HEK293T (cell line): ENCODE results near the gene GORASP2.

Source experiments
- CTCF ChIA-PET: fragments of 350-600 bp; formaldehyde crosslinking; extraction: SDS; loops from one replicate; lab custom pipeline; 2021; ENCODE audit warnings: antibody characterized with exemption, inconsistent platforms; lab: Yijun Ruan, JAX
- POLR2A ChIA-PET: fragments of 350-600 bp; formaldehyde crosslinking; extraction: SDS; loops from one replicate; lab custom pipeline; 2020; ENCODE audit warnings: antibody characterized with exemption, inconsistent platforms; lab: Yijun Ruan, JAX
- DNase-seq: peaks from one replicate; pipeline ENCODE4 v3.0.0; 2012; ENCODE audit warnings: mixed read lengths; ENCODE audit errors: extremely low spot score
- ARNT ChIP-seq: fragments of 450-650 bp; IDR thresholded peaks from 2 replicates; pipeline ENCODE4 v1.6.1; 2017; ENCODE audit warnings: mild to moderate bottlenecking
- BHLHE40 ChIP-seq: fragments of 450-650 bp; IDR thresholded peaks from 2 replicates; pipeline ENCODE4 v1.6.1; 2016; ENCODE audit warnings: mild to moderate bottlenecking, moderate library complexity, borderline replicate concordance
- CTBP1 ChIP-seq: fragments of 450-650 bp; IDR thresholded peaks from 2 replicates; pipeline ENCODE4 v1.6.1; 2016; ENCODE audit warnings: borderline replicate concordance
- ELF4 ChIP-seq: fragments of 450-650 bp; IDR thresholded peaks from 2 replicates; pipeline ENCODE4 v1.6.1; 2017; ENCODE audit warnings: antibody characterized with exemption
- FOXA1 ChIP-seq: fragments of 450-650 bp; IDR thresholded peaks from 2 replicates; pipeline ENCODE4 v1.6.1; 2016; ENCODE audit warnings: mild to moderate bottlenecking
- FOXK2 ChIP-seq: fragments of 450-650 bp; IDR thresholded peaks from 2 replicates; pipeline ENCODE4 v1.6.1; 2016; ENCODE audit warnings: mild to moderate bottlenecking
- FOXM1 ChIP-seq: fragments of 450-650 bp; IDR thresholded peaks from 2 replicates; pipeline ENCODE4 v1.6.1; 2017; ENCODE audit warnings: mild to moderate bottlenecking, borderline replicate concordance
- HDGF ChIP-seq: fragments of 450-650 bp; IDR thresholded peaks from 2 replicates; pipeline ENCODE4 v1.6.1; 2017; ENCODE audit warnings: antibody characterized with exemption, borderline replicate concordance
- L3MBTL2 ChIP-seq: fragments of 450-650 bp; conservative IDR thresholded peaks from 2 replicates; pipeline ENCODE4 v1.6.1; 2016; ENCODE audit warnings: mild to moderate bottlenecking
- LEF1 ChIP-seq: fragments of 450-650 bp; IDR thresholded peaks from 2 replicates; pipeline ENCODE4 v1.6.1; 2017; ENCODE audit warnings: mild to moderate bottlenecking, borderline replicate concordance
- NFRKB ChIP-seq: fragments of 450-650 bp; IDR thresholded peaks from 2 replicates; pipeline ENCODE4 v1.6.1; 2016; ENCODE audit warnings: mild to moderate bottlenecking, moderate library complexity
- SP1 ChIP-seq: fragments of 450-650 bp; IDR thresholded peaks from 2 replicates; pipeline ENCODE4 v1.6.1; 2017
- SUZ12 ChIP-seq: fragments of 450-650 bp; IDR thresholded peaks from 2 replicates; pipeline ENCODE4 v1.6.1; 2016; ENCODE audit warnings: mild to moderate bottlenecking
- TARDBP ChIP-seq: fragments of 450-650 bp; IDR thresholded peaks from 2 replicates; pipeline ENCODE4 v1.6.1; 2016
- ZNF384 ChIP-seq: fragments of 450-650 bp; IDR thresholded peaks from 2 replicates; pipeline ENCODE4 v1.6.1; 2016
- TF ChIP-seq, protein P1 (sequence below): fragments of 450-650 bp; IDR thresholded peaks from 2 replicates; pipeline ENCODE4 v1.6.1; 2016

The GORASP2 gene

DNA sequence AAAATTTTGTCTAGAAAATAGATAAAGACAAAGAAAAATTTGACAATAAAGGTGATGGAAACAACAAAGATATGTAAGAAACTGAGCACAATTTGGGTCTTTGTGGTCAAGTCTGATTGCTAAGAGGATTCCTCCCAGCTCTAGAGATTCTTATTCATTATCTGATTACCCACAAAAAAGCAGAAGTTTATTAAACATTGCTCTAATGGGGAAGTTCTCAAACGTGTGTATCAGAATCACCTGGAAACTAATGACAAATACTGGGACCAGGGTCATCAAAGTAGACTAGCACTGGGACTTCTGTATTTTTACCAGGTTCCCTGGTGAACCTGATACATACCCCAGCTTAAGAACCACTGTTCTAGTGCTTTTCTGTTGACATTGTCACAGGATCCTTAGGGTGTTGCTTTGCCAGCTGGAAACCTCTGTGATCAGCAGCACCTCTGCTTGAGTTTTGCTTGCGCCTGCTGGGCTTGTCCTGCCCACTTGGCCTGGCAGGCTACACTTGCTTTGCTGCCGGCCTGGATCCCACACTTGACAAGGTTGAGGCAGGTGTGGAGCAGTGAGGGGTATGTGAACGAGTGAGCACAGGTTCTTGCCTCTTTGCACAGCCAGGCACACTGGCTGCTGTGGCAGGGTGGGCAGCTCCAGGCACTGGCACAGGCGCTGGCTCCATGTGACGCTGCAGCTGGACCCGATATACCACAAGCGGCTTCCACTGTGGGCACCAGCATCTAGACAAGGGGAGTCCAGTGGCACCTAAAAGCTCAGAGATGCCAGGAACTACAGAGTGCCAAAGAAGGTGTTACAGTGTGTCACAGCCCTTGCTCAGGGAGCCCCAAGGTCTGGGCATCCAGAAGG lies 6.2 kb upstream of the GORASP2 start:
- ChIA-PET POLR2A (no interaction called here), CTCF (interaction anchor here (0.7 kb wide), 1 partner anchor 308 kb away, joined by 3 read pairs; no protein-coding TSS in a partner anchor)
- no peak for TF ChIP-seq FOXK2
- no peak for TF ChIP-seq HDGF
- TF ChIP-seq SUZ12 = no peak
- TF ChIP-seq, protein P1, sequence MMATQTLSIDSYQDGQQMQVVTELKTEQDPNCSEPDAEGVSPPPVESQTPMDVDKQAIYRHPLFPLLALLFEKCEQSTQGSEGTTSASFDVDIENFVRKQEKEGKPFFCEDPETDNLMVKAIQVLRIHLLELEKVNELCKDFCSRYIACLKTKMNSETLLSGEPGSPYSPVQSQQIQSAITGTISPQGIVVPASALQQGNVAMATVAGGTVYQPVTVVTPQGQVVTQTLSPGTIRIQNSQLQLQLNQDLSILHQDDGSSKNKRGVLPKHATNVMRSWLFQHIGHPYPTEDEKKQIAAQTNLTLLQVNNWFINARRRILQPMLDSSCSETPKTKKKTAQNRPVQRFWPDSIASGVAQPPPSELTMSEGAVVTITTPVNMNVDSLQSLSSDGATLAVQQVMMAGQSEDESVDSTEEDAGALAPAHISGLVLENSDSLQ = no peak
- no peak for TF ChIP-seq CTBP1
- TF ChIP-seq ZNF384 = no peak
- no peak for TF ChIP-seq ARNT
- TF ChIP-seq LEF1 = no peak
- no peak for TF ChIP-seq TARDBP
- TF ChIP-seq SP1 = no peak
- no peak for TF ChIP-seq FOXA1
- no peak for TF ChIP-seq NFRKB
- TF ChIP-seq L3MBTL2 = no peak

DNA sequence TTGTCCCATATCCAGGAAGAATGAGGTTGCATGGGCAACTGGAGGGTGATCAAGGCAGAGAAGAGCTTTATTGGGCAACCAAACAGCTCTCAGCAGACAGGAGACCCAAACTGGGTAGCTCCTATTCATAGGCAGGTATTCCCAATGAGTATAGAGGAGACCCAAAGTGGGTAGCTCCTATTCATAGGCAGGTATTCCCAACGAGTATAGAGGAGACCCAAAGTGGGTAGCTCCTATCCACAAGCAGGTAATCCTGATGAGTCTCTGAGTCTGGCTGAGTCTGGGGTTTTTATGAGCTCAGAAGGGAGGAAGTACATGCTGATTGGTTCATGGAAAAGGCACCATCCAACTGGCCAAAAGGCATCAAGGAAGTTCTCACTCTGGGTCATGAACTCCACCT lies 5.3 kb upstream of the GORASP2 start:
- DNase-seq = no peak
- CTCF ChIA-PET = no interaction called here
- POLR2A ChIA-PET = no interaction called here
- TF ChIP-seq, protein P1 = no peak
- TF ChIP-seq FOXA1 (no peak), BHLHE40 (no peak), FOXK2 (no peak), HDGF (no peak)

More for the DNA sequence above, 6.2 kb upstream of the GORASP2 start:
- no peak for DNase-seq

DNA sequence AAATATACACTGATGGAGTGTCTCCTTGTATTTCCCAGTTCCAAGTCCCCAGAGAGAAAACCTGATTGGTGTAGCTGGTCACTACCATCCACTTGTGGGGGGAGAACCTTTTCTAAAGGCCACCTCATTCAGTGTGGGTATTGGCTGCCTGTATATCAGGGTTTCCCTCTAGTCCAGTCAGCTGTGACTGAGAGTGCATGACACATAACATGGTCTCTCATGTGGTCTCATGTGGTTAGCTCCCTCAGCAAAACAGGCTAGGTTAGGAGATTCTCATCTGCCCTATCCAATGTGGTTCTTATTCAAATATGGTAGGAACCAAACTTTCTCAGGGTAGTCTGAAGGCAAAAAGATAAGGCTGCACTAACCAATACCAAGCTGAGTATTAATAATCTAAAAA lies 4.1 kb upstream of the GORASP2 start:
- ChIA-PET CTCF (no interaction called here), POLR2A (no interaction called here)
- no peak for DNase-seq
- TF ChIP-seq L3MBTL2 (no peak), ARNT (no peak), TARDBP (no peak), SUZ12 (no peak), ELF4 (no peak), BHLHE40 (no peak), CTBP1 (no peak), HDGF (no peak), SP1 (no peak)
- TF ChIP-seq, protein P1 = no peak

DNA sequence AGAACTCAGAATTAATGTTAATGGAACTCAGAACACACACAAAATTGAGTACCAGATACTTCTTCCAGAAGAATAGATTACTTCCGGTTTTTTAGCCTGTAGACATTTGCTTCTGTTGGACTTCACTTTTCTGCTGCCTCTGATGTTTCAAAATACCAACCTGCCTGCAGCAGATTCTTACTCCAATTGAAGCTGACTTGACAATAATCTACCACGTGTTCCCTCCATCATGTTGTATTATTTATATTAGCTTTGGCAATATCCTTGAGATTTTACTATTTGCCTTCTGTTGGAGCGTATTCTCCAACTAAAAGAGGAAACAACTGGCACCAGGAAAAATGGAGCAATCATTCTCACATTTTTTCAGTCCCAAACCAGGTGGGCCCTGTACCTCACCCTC lies 3.1 kb upstream of the GORASP2 start:
- no peak for DNase-seq
- CTCF ChIA-PET = no interaction called here
- TF ChIP-seq ARNT = no peak
- no peak for TF ChIP-seq LEF1
- TF ChIP-seq SUZ12 = no peak
- no peak for TF ChIP-seq ELF4
- TF ChIP-seq FOXM1 = no peak
- no peak for TF ChIP-seq NFRKB
- TF ChIP-seq CTBP1 = no peak
- no peak for TF ChIP-seq FOXA1
- TF ChIP-seq ZNF384 = no peak
- no peak for TF ChIP-seq SP1
- no peak for TF ChIP-seq L3MBTL2
- POLR2A ChIA-PET = no interaction called here

DNA sequence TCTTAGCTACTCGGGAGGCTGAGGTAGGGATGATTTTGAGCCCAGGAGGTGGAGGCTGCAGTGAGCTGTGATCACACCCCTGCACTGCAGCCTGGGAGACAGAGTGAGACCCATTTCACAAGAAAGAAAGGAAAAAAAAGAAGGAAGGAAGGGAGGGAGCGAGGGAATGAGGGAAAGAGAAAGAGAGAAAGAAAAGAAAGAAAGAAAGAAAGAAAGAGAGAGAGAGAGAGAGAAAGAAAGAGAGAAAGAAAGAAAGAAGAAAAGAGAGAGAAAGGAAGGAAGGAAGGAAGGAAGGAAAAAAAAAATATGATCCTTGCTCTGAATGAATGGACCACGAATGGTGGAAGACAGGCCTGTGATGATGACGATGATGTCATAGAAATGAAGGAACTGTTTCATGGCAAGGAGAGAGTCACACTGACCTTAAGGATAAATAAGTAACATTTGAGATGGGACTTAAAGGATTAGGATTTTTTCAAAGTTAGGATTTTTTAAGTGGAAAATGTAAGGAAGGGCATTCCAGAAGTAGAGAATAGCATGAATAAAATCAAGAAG lies 2.2 kb upstream of the GORASP2 start:
- no peak for DNase-seq
- CTCF ChIA-PET = no interaction called here
- TF ChIP-seq FOXK2 = no peak
- TF ChIP-seq SUZ12 = no peak
- no peak for TF ChIP-seq SP1
- TF ChIP-seq FOXA1 = no peak
- TF ChIP-seq BHLHE40 = no peak
- no peak for TF ChIP-seq TARDBP
- TF ChIP-seq NFRKB = no peak
- no peak for TF ChIP-seq CTBP1
- TF ChIP-seq ARNT = no peak
- TF ChIP-seq LEF1 = no peak
- TF ChIP-seq L3MBTL2 = no peak
- TF ChIP-seq ZNF384 = no peak
- TF ChIP-seq, protein P1 = no peak
- TF ChIP-seq FOXM1 = no peak
- no peak for TF ChIP-seq HDGF
- TF ChIP-seq ELF4 = no peak
- POLR2A ChIA-PET = no interaction called here
